UCSD-AML1 (cell line): ENCODE data around the gene VMO1.
A peak's percentile ranks its signal among the peaks of the same experiment; 100 is the strongest.

ENCODE experiments used
- DNase-seq: peaks from one replicate; lab custom pipeline; 2025; ENCODE audit not compliant: unreplicated experiment; lab: John Stamatoyannopoulos, UW

Gene VMO1

GRCh38 chr17:4800462-4801196, 14.5 kb upstream of the VMO1 start:
- DNase-seq = no peak

- peak; percentile 28 for DNase-seq
Observed at GRCh38 chr17:4796552-4796920, 10.4 kb upstream of the VMO1 start.

GRCh38 chr17:4795168-4795567, 9.0 kb upstream of the VMO1 start:
- DNase-seq = no peak

GRCh38 chr17:4790705-4791088, 4.5 kb upstream of the VMO1 start:
- DNase-seq = no peak

- DNase-seq = peak; percentile 88
Observed at GRCh38 chr17:4789951-4790704, 4.0 kb upstream of the VMO1 start.

- DNase-seq = no peak
Observed at GRCh38 chr17:4789701-4789950, 3.5 kb upstream of the VMO1 start.

- no peak for DNase-seq
Observed at GRCh38 chr17:4788807-4789700, 2.9 kb upstream of the VMO1 start, which contains the start of gene GLTPD2. GLTPD2 (plus strand) TSS chr17:4788964; CDS start chr17:4789012, 48 bp downstream.

- DNase-seq = no peak
Observed at GRCh38 chr17:4788159-4788806, 2.1 kb upstream of the VMO1 start.

- DNase-seq = no peak
Observed at GRCh38 chr17:4786516-4786915, 352 bp upstream of the VMO1 start.

GRCh38 chr17:4785311-4786105, 656 bp downstream of the VMO1 start:
- no peak for DNase-seq

GRCh38 chr17:4782652-4783051, 3.5 kb downstream of the VMO1 start:
- no peak for DNase-seq

- DNase-seq = no peak
Observed at GRCh38 chr17:4780325-4780955, 5.7 kb downstream of the VMO1 start.

GRCh38 chr17:4777969-4778760, 8.0 kb downstream of the VMO1 start:
- DNase-seq = no peak

GRCh38 chr17:4772235-4772613, 13.9 kb downstream of the VMO1 start:
- DNase-seq = no peak

GRCh38 chr17:4771519-4772234, 14.5 kb downstream of the VMO1 start, which contains the start of gene TM4SF5:
TM4SF5 (plus strand) TSS chr17:4771886; CDS start chr17:4771923, 37 bp downstream.
- DNase-seq = peak; percentile 65

GRCh38 chr17:4769628-4770027, 16.5 kb downstream of the VMO1 start:
- DNase-seq = no peak

- no peak for DNase-seq
Observed at GRCh38 chr17:4768298-4768697, 17.9 kb downstream of the VMO1 start.

GRCh38 chr17:4766723-4767122, 19.4 kb downstream of the VMO1 start:
- DNase-seq = no peak

- no peak for DNase-seq
Observed at GRCh38 chr17:4766201-4766600, 20.0 kb downstream of the VMO1 start.
